ENCODE results near the gene KCNK10.

Gene KCNK10

DNA sequence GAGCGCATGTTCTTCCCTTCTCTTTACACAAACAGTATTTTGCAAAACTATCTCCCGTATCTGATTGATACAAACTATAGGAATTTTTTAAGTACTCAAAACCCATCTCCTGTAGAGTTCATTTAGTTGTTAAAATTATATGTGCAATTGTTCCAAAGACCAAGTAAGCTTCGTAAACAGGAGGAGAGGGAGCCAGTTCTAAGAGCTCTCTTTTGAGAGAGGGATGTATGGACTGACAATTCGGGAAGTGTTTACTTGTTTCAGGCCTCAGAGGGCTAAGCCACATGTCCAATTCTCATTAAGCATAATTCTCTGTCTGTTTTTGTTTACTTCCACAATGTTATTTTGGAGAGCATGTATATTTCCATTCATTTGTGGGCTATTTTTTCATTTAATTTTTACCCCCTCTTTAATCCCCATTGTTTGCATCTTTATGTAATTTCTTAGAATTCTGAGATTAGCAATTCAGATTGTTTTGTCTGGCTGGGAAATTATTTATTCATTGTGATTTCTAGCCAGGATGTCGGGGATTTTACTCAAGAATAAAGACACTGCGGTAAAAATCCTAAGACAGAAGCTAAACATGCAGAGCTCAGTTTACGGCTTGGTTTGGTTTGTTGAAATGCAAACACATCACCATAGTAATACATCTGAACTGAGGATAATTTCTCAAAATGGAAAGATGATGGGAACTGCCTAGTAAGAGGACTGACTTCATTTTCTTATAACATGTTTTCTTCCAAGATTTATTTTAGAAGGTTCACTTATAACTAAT lies 126.8 kb downstream of the KCNK10 start:
- no peaks in the 10 kb centered on the region for H3K4me1 ChIP-seq (ENCODE audit: insufficient read depth, low read length)
- DNase-seq (no peak), ATAC-seq (ENCODE audit: insufficient read depth, low read depth) (no peak)
- no peak overlapping the region for H2AFZ ChIP-seq (ENCODE audit: low read depth, low read length)
- no peaks in the 10 kb centered on the region for H3K79me2 ChIP-seq (ENCODE audit: insufficient read depth, low read length)
- no peaks in the 10 kb centered on the region for H3K36me3 ChIP-seq (ENCODE audit: insufficient read depth, low read length)
- no peak for TF ChIP-seq CTCF (IDR thresholded peaks at IDR 0.05; ENCODE audit: borderline replicate concordance, extremely low read depth, low read length, poor library complexity, severe bottlenecking)
- TF ChIP-seq EZH2 (IDR thresholded peaks at IDR 0.05; ENCODE audit: borderline replicate concordance, low read depth, low read length, severe bottlenecking): no peak
- H3K9me3 ChIP-seq (ENCODE audit: insufficient read depth, low read length, severe bottlenecking): no peaks in the 10 kb centered on the region
- no peak overlapping the region for H3K4me2 ChIP-seq (ENCODE audit: insufficient read depth, low read length)
- no peak overlapping the region for H3K9ac ChIP-seq (ENCODE audit: low read depth, low read length)
- H3K27ac ChIP-seq (ENCODE audit: low read length): no peak overlapping the region
- peaks cover 20% of the 10 kb centered on the region for H3K27me3 ChIP-seq (ENCODE audit: insufficient read depth, low read length, poor library complexity)
- H4K20me1 ChIP-seq (ENCODE audit: insufficient read depth, low read length): no peaks in the 10 kb centered on the region
- H3K4me3 ChIP-seq (ENCODE audit: low read depth in 1 of 2, low read length in 2 of 2): no peak overlapping the region

DNA sequence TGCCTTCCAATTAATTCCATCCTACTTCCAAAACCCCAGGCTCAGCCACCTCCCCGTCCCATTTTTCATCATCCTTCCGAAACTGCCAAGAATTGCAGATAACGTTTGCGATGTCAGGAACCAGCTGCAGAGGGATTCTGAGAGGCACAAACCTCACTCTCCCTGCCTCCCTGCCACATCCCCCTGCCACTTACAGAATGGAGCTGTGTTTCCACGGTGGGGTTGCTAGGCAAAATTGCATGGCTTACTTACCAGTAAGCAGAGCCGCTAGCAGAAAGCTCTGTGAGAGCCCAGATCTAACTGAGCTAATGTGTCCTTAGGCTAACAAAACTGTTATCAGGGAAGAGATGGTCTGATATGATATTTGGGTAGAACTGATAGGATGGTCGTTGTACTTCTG lies 127.4 kb downstream of the KCNK10 start:
- no peak for DNase-seq
- no peak for TF ChIP-seq EZH2 (IDR thresholded peaks at IDR 0.05; ENCODE audit: borderline replicate concordance, low read depth, low read length, severe bottlenecking)
- TF ChIP-seq CTCF (IDR thresholded peaks at IDR 0.05; ENCODE audit: borderline replicate concordance, extremely low read depth, low read length, poor library complexity, severe bottlenecking): no peak
- ATAC-seq (ENCODE audit: insufficient read depth, low read depth): no peak

DNA sequence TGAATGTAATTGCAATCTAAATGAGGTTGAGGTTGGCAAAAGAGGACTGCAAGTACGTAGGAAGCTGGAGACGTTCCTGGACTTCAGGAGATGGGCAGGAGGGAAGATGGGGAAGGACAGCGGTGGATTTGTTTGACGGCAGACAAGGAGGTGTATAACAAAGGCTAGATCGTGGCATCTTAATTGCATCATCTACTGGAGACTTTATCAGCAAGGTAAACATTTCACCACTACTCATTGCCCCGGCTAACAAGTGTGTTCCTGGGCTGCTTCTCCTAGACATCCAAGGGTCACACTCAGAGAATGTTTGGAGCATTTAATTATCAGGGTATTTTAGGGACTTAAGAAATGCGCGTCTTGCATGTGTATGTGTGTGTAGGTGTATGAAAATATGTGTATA lies 128.5 kb downstream of the KCNK10 start:
- no peak overlapping the region for H2AFZ ChIP-seq (ENCODE audit: low read depth, low read length)

More for the DNA sequence above, 127.4 kb downstream of the KCNK10 start:
- H3K36me3 ChIP-seq (ENCODE audit: insufficient read depth, low read length): no peaks in the 10 kb centered on the region
- H3K9ac ChIP-seq (ENCODE audit: low read depth, low read length): no peak overlapping the region
- H3K4me2 ChIP-seq (ENCODE audit: insufficient read depth, low read length): no peak overlapping the region
- no peak overlapping the region for H3K27ac ChIP-seq (ENCODE audit: low read length)
- no peak overlapping the region for H3K4me3 ChIP-seq (ENCODE audit: low read depth in 1 of 2, low read length in 2 of 2)
- no peak overlapping the region for H2AFZ ChIP-seq (ENCODE audit: low read depth, low read length)
- peaks cover 20% of the 10 kb centered on the region for H3K27me3 ChIP-seq (ENCODE audit: insufficient read depth, low read length, poor library complexity)
- H4K20me1 ChIP-seq (ENCODE audit: insufficient read depth, low read length): no peaks in the 10 kb centered on the region
- H3K79me2 ChIP-seq (ENCODE audit: insufficient read depth, low read length): no peaks in the 10 kb centered on the region
- no peaks in the 10 kb centered on the region for H3K4me1 ChIP-seq (ENCODE audit: insufficient read depth, low read length)
- H3K9me3 ChIP-seq (ENCODE audit: insufficient read depth, low read length, severe bottlenecking): no peaks in the 10 kb centered on the region

More for the DNA sequence above, 128.5 kb downstream of the KCNK10 start:
- Histone ChIP-seq H3K36me3 (ENCODE audit: insufficient read depth, low read length) (no peaks in the 10 kb centered on the region), H3K4me2 (ENCODE audit: insufficient read depth, low read length) (no peak overlapping the region), H4K20me1 (ENCODE audit: insufficient read depth, low read length) (no peaks in the 10 kb centered on the region), H3K27me3 (ENCODE audit: insufficient read depth, low read length, poor library complexity) (peaks cover 20% of the 10 kb centered on the region), H3K4me1 (ENCODE audit: insufficient read depth, low read length) (no peaks in the 10 kb centered on the region), H3K27ac (ENCODE audit: low read length) (no peak overlapping the region), H3K9ac (ENCODE audit: low read depth, low read length) (no peak overlapping the region), H3K4me3 (ENCODE audit: low read depth in 1 of 2, low read length in 2 of 2) (no peak overlapping the region), H3K9me3 (ENCODE audit: insufficient read depth, low read length, severe bottlenecking) (no peaks in the 10 kb centered on the region), H3K79me2 (ENCODE audit: insufficient read depth, low read length) (no peaks in the 10 kb centered on the region)
- ATAC-seq (ENCODE audit: insufficient read depth, low read depth) (no peak), DNase-seq (no peak)
- no peak for TF ChIP-seq EZH2 (IDR thresholded peaks at IDR 0.05; ENCODE audit: borderline replicate concordance, low read depth, low read length, severe bottlenecking)
- TF ChIP-seq CTCF (IDR thresholded peaks at IDR 0.05; ENCODE audit: borderline replicate concordance, extremely low read depth, low read length, poor library complexity, severe bottlenecking): no peak

Data from DND-41 (cell line).